ENCODE measurements around the gene AK4. TPM values are rescaled to one million over a fixed set of nuclear protein-coding genes. Genes with fewer than 3 reads are reported as not detected.

The AK4 gene
- total RNA-seq, 4 donors from 2014 or later, result 39.6 to 72.7 (median 60.7) TPM

- H3K36me3 ChIP-seq, result no peaks in the 10 kb centered on the region
- TF ChIP-seq POLR2AphosphoS5 (IDR thresholded peaks at IDR 0.05), result no peak
- TF ChIP-seq POLR2A (IDR thresholded peaks at IDR 0.05), result no peak
- TF ChIP-seq EP300 (IDR thresholded peaks at IDR 0.05), result no peak
- TF ChIP-seq CTCF (IDR thresholded peaks at IDR 0.05), result no peak
- no peak for ATAC-seq
- WGBS, 2 donors (ENCODE audit: low coverage in 1 of 2), result 32 to 51% methylated on average over 2 of the region's 2 CpGs
- H3K9me3 ChIP-seq, result no peaks in the 10 kb centered on the region
- H3K4me3 ChIP-seq, result no peak overlapping the region
- no peaks in the 10 kb centered on the region for H3K27me3 ChIP-seq
- peaks cover 0 to 46% (median 11%) of the 10 kb centered on the region in 3 donors for H3K4me1 ChIP-seq
- H3K27ac ChIP-seq, result peak overlapping the region in 3 of 4 donors; percentile 31 to 66 (median 61)
These were observed 28.1 kb downstream of the AK4 start for GRCh38 chr1:65176056-65176450.

- Histone ChIP-seq H3K9me3 (no peaks in the 10 kb centered on the region), H3K27ac (peak overlapping the region in 3 of 4 donors; percentile 31 to 66 (median 61)), H3K4me1 (peaks cover 0 to 51% (median 11%) of the 10 kb centered on the region in 3 donors), H3K4me3 (no peak overlapping the region), H3K36me3 (no peaks in the 10 kb centered on the region), H3K27me3 (no peaks in the 10 kb centered on the region)
- no peak for TF ChIP-seq POLR2AphosphoS5 (IDR thresholded peaks at IDR 0.05)
- no peak for TF ChIP-seq EP300 (IDR thresholded peaks at IDR 0.05)
- TF ChIP-seq CTCF (IDR thresholded peaks at IDR 0.05), result no peak
- no peak for TF ChIP-seq POLR2A (IDR thresholded peaks at IDR 0.05)
- ATAC-seq, result no peak
- WGBS, 2 donors (ENCODE audit: low coverage in 1 of 2), result 60 to 78% methylated on average over 1 to 2 of the region's 3 CpGs
These were observed 28.6 kb downstream of the AK4 start for GRCh38 chr1:65176591-65176990.

GRCh38 chr1:65177457-65177856 lies 29.5 kb downstream of the AK4 start:
- no peak for TF ChIP-seq EP300 (IDR thresholded peaks at IDR 0.05)
- TF ChIP-seq POLR2AphosphoS5 (IDR thresholded peaks at IDR 0.05), result no peak
- no peak for TF ChIP-seq CTCF (IDR thresholded peaks at IDR 0.05)
- no peak for TF ChIP-seq POLR2A (IDR thresholded peaks at IDR 0.05)
- Histone ChIP-seq H3K36me3 (no peaks in the 10 kb centered on the region), H3K27me3 (no peaks in the 10 kb centered on the region), H3K9me3 (no peaks in the 10 kb centered on the region), H3K4me3 (no peak overlapping the region), H3K4me1 (peaks cover 0 to 59% (median 11%) of the 10 kb centered on the region in 3 donors), H3K27ac (no peak overlapping the region)
- 82 to 92% methylated on average over 4 of the region's 4 CpGs for WGBS, 2 donors (ENCODE audit: low coverage in 1 of 2)
- no peak for ATAC-seq

GRCh38 chr1:65178235-65178634 lies 30.2 kb downstream of the AK4 start:
- H3K4me3 ChIP-seq, result no peak overlapping the region
- H3K4me1 ChIP-seq, result peaks cover 0 to 59% (median 11%) of the 10 kb centered on the region in 3 donors
- H3K36me3 ChIP-seq, result no peaks in the 10 kb centered on the region
- no peaks in the 10 kb centered on the region for H3K9me3 ChIP-seq
- no peak for TF ChIP-seq POLR2AphosphoS5 (IDR thresholded peaks at IDR 0.05)
- TF ChIP-seq POLR2A (IDR thresholded peaks at IDR 0.05), result no peak
- TF ChIP-seq EP300 (IDR thresholded peaks at IDR 0.05), result no peak
- TF ChIP-seq CTCF (IDR thresholded peaks at IDR 0.05), result no peak
- no peaks in the 10 kb centered on the region for H3K27me3 ChIP-seq
- WGBS, 2 donors (ENCODE audit: low coverage in 1 of 2), result 89 to 100% methylated on average over 1 to 5 of the region's 5 CpGs
- no peak overlapping the region for H3K27ac ChIP-seq
- no peak for ATAC-seq

- H3K4me3 ChIP-seq, result no peak overlapping the region
- H3K9me3 ChIP-seq, result no peaks in the 10 kb centered on the region
- no peaks in the 10 kb centered on the region for H3K36me3 ChIP-seq
- no peaks in the 10 kb centered on the region for H3K27me3 ChIP-seq
- H3K4me1 ChIP-seq, result peaks cover 0 to 55% (median 11%) of the 10 kb centered on the region in 3 donors
- no peak for ATAC-seq
- TF ChIP-seq POLR2A (IDR thresholded peaks at IDR 0.05) (no peak), POLR2AphosphoS5 (IDR thresholded peaks at IDR 0.05) (no peak), EP300 (IDR thresholded peaks at IDR 0.05) (no peak), CTCF (IDR thresholded peaks at IDR 0.05) (no peak)
- H3K27ac ChIP-seq, result no peak overlapping the region
- 91 to 100% methylated on average over 1 of the region's 1 CpG for WGBS, 2 donors (ENCODE audit: low coverage in 1 of 2)
These were observed 31.1 kb downstream of the AK4 start for GRCh38 chr1:65179148-65179547.

Measured in gastroesophageal sphincter (tissue), 4 donors.